Occipital lobe (tissue), 2 donors: ENCODE results near the gene RNPEPL1. TPM values are rescaled to one million over a fixed set of nuclear protein-coding genes. Genes with fewer than 3 reads are reported as not detected.

Experiments
- DNase-seq: peaks from one replicate; lab custom pipeline; 2025; lab: John Stamatoyannopoulos, UW
- total RNA-seq: library from RNA; depleted of rRNA; stranded (reverse); fragments of >200 nt; gene quantifications from one replicate; pipeline ENCODE4 v1.2.3, GENCODE V29; 2014

Gene RNPEPL1
- total RNA-seq, 1 donor from 2014 or later = 4.4 TPM

GRCh38 chr2:240576036-240576435 lies 7.8 kb downstream of the RNPEPL1 start:
- DNase-seq = no peak

GRCh38 chr2:240576436-240577205 lies 8.3 kb downstream of the RNPEPL1 start:
- DNase-seq = no peak

DNA sequence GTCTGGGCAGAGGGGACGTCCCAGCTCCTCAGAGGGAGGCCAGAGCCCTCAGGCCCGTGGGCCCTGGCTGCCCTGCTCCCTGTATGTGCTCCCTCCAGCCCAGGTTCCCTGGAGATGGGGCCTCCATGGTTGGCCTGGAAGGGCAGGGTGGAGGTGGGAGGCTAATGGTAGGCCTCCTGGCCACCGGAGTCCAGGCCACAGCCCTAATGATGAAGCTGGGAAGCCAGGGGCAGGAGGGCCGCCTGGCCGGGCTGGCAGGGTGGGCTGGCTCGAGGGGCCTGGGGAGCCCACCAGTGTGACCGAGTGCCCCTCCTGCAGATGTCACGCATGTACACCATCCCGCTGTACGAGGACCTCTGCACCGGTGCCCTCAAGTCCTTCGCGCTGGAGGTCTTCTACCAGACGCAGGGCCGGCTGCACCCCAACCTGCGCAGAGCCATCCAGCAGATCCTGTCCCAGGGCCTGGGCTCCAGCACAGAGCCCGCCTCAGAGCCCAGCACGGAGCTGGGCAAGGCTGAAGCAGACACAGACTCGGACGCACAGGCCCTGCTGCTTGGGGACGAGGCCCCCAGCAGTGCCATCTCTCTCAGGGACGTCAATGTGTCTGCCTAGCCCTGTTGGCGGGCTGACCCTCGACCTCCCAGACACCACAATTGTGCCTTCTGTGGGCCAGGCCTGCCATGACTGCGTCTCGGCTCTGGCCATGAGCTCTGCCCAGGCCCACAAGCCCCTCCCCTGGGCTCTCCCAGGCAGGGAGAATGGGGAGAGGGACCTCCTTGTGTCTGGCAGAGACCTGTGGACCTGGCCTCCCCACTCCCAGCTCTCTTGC lies 9.2 kb downstream of the RNPEPL1 start:
- DNase-seq = no peak

GRCh38 chr2:240578110-240578450 lies 9.8 kb downstream of the RNPEPL1 start:
- no peak for DNase-seq

- no peak for DNase-seq
Measured at GRCh38 chr2:240578488-240578887, 10.2 kb downstream of the RNPEPL1 start.

GRCh38 chr2:240579071-240579762 lies 10.9 kb downstream of the RNPEPL1 start:
- no peak for DNase-seq

- no peak for DNase-seq
Measured at GRCh38 chr2:240579771-240580614, 11.7 kb downstream of the RNPEPL1 start.

DNA sequence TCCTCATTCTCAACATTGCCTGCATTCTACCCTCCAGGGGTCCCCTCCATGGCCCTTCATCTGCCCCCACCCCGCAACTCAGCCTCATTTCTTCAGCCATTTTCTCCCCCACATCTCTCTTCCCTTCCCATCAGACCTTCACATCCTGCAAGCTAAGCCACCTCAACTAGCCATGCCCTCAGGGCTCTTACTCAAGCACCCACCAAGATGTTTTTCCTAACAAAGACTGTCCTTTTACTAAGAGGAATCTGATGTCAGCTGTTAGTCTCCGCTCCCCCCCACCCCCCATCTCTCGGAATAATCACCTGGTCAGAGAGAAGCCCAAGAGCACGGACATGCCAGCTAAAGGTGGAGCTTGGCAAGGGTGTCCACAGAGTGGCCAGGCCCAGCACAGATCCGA lies 13.5 kb downstream of the RNPEPL1 start:
- DNase-seq = no peak

GRCh38 chr2:240582781-240583180 lies 14.5 kb downstream of the RNPEPL1 start:
- DNase-seq = no peak

GRCh38 chr2:240583774-240584173 lies 15.5 kb downstream of the RNPEPL1 start:
- no peak for DNase-seq

DNA sequence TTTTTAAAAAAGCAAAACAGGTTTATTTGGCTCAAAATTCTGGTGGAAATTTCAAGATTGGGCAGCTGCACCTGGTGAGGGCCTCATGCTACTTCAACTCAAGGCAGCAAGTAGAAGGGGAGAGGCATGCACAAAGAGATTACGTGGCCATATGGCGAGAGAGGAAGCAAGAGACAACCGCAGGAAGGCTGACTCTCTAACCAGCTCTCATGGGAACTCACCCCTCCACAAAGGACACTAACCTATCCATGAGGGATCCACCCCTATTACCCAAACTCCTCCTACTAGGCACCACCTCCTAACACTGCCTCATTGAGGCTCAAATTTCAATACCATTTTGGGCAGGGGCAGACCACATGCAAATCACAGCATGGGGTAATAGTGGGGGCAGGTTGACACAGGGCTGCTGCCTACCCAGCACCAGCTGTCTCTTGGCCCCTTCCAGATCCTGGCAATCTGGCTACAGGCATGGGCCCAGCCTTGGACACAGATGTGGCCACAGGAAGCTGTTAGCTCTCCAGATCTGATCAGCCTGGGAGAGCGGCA lies 16.3 kb downstream of the RNPEPL1 start:
- DNase-seq = no peak

GRCh38 chr2:240585101-240585500 lies 16.8 kb downstream of the RNPEPL1 start:
- no peak for DNase-seq

GRCh38 chr2:240585681-240586197 lies 17.5 kb downstream of the RNPEPL1 start:
- DNase-seq = no peak

DNA sequence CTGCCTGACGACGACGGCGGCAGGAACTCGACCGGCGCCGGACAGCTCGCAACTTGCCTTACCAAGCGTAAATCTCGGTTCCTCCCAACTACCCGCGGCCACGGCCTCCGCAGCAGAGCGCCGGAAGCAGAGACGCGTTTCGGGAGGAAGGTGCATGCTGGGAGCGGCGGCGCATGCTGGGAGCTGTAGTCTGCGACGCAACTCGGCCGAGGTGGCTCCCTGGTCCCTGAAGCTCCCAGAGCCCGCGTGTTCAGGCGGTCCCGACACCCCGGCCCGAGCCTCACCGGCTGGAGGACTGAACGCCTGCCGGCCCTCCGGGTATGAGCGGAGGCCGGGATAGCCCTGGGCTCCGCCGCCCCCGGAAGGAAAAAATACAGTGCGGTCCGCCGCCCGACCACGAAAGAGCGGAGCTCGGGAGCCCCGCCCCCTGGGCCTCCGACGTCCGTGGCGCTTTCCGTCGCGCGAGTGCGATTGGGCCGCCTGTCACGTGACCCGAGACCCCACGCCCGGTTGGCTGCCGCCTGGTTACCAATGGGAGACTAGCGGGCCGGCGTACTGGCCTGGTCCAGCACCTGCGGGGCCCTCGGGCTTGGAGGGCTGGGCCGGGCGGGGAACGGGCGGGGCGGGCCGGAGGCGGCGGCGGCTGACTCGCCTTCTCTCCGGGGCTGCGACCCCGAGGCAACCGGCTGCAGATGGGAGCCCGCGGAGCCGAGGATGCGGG lies 18.1 kb downstream of the RNPEPL1 start, which contains the start of gene CAPN10:
TSS of gene CAPN10 (plus strand) at position 537 of the 721 bp plus-strand sequence. CDS start at position 715, 178 bp downstream.
- DNase-seq = peak; percentile 96

- DNase-seq = no peak
Measured at GRCh38 chr2:240586919-240587800, 18.9 kb downstream of the RNPEPL1 start.

DNA sequence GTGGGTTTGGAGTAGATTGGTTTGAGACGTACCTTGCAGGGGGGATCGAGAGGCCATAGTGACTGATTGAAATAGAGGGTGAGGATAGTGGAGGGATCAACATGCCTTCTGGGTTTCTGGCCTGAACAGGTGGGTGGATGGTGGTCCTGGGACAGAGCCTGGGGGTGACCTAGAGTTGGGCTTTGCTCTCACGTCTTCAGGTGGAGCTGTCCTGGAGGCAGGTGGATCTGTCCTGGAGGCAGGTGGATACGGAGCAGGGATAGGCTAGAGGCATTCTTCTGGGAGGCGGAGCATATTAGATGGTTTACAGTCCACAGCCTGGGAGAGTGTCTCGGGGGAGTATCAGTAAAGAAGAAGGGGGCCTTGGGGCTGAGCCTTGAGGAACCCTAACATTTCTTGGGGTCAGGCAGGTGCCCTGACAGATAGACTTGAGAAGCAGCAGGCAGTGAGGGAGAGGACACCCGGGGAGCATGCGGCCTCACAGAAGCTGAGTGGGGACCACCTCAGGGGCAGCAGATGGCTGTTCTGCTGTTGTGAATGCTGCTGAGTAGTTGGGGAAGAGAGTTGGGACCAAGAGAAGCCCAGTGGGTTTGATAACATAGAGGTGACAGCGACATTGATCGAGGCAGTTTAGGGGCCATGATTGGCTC lies 19.8 kb downstream of the RNPEPL1 start:
- no peak for DNase-seq

- DNase-seq = no peak
Measured at GRCh38 chr2:240588669-240589068, 20.4 kb downstream of the RNPEPL1 start.

DNA sequence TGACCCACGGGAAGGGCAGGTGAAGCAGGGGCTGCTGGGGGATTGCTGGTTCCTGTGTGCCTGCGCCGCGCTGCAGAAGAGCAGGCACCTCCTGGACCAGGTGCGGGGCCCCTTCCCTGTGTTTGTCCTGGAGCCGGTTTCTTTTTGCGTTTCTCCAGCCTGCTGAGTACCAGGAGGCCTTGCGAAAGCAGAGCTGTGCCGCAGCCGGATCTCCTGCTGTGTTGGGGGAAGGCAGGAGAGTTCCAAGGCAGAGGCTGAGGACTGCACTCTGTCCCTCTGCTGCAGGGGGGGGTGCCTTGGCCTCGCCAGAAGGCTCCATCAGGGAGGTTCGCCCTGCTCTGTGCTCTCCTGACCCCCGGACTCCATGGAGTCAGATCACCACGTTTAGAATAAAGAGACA lies 21.1 kb downstream of the RNPEPL1 start:
- DNase-seq = no peak
